Prostate gland (tissue), 2 donors: Measurements from ENCODE around the gene SYT17. TPM values are rescaled to one million over a fixed set of nuclear protein-coding genes. Genes with fewer than 3 reads are reported as not detected.

Experiments
- DNase-seq: peaks from one replicate; pipeline ENCODE4 v3.0.0-alpha.2; 2019; ENCODE audit warnings: low spot score
- H3K27ac ChIP-seq, 2 donors: fragments of 200-600 bp; sonication (generic); 2 replicates each; pipeline ENCODE4 v1.5.1; 2017 to 2019
- H3K27me3 ChIP-seq: fragments of 200-600 bp; sonication (generic); replicated peaks from 2 replicates; pipeline ENCODE4 v1.5.1; 2019; ENCODE audit not compliant: insufficient read depth
- H3K36me3 ChIP-seq, 2 donors: fragments of 200-600 bp; sonication (generic); 1 replicate in 1 of 2; 2 replicates in 1 of 2; pipeline versions ENCODE4 v1.5.1 to v1.8.1; 2017 to 2019
- H3K4me1 ChIP-seq: fragments of 200-600 bp; sonication (generic); replicated peaks from 2 replicates; pipeline ENCODE4 v1.5.1; 2019
- H3K4me3 ChIP-seq, 2 donors: fragments of 200-600 bp; sonication (generic); 2 replicates each; pipeline ENCODE4 v1.5.1; 2017 to 2019
- H3K9me3 ChIP-seq: fragments of 200-600 bp; sonication (generic); 2 replicates; pipeline ENCODE4 v1.5.1; 2017
- CTCF ChIP-seq, 4 experiments: fragments of 200-600 bp in 2 of 4; fragments of 450-650 bp in 2 of 4; sonication (generic) in 2 of 4; IDR thresholded peaks; 1 replicate in 3 of 4; 2 replicates in 1 of 4; pipeline ENCODE4 v1.5.1; 2016 to 2019; ENCODE audit warnings: antibody characterized with exemption in 4 of 4, mild to moderate bottlenecking in 2 of 4, moderate library complexity in 2 of 4
- POLR2A ChIP-seq: fragments of 450-650 bp; IDR thresholded peaks from one replicate; pipeline ENCODE4 v1.6.1; 2016; ENCODE audit warnings: antibody characterized with exemption, mild to moderate bottlenecking
- POLR2AphosphoS5 ChIP-seq: sonication (generic); formaldehyde crosslinking; IDR thresholded peaks from one replicate; pipeline ENCODE4 v1.6.1; 2017; ENCODE audit warnings: antibody characterized with exemption
- WGBS: methylation state at CpG from one replicate; pipeline ENCODE4 v1.1.5; 2018; 5-methylcytosine and 5-hydroxymethylcytosine counted together
- intact Hi-C: fragments of 100-400 bp; cut with DNase I; formaldehyde crosslinking; loops from one replicate; pipeline ENCODE4 v1.14.2; 2022
- total RNA-seq, 2 donors: library from RNA; depleted of rRNA; stranded (reverse); fragments of >200 nt; gene quantifications; one replicate each; pipeline ENCODE4 v1.1.0, GENCODE V29; 2016

The SYT17 gene
- total RNA-seq, 2 donors from 2014 or later = 24.3 to 32.4 TPM

- peak overlapping the region in 1 of 2 donors; percentile 26 for H3K27ac ChIP-seq
- WGBS = 59% methylated on average over 8 of the region's 8 CpGs
- H3K36me3 ChIP-seq = no peaks in the 10 kb centered on the region
- no peak overlapping the region for H3K4me3 ChIP-seq
- peaks cover 15% of the 10 kb centered on the region for H3K4me1 ChIP-seq
- no peaks in the 10 kb centered on the region for H3K27me3 ChIP-seq
- TF ChIP-seq POLR2AphosphoS5 = peak; percentile 82
- no peak for TF ChIP-seq POLR2A
- TF ChIP-seq CTCF (IDR thresholded peaks at IDR 0.05) = no peak
- intact Hi-C loops = no loop called here
- DNase-seq = peak; percentile 77
- H3K9me3 ChIP-seq = no peaks in the 10 kb centered on the region
These were observed 25.0 kb upstream of the SYT17 start for GRCh38 chr16:19142939-19143598.

GRCh38 chr16:19143599-19143956 is 24.5 kb upstream of the SYT17 start:
- Histone ChIP-seq H3K4me3 (no peak overlapping the region), H3K9me3 (no peaks in the 10 kb centered on the region), H3K36me3 (no peaks in the 10 kb centered on the region), H3K4me1 (peaks cover 15% of the 10 kb centered on the region), H3K27me3 (no peaks in the 10 kb centered on the region), H3K27ac (peak overlapping the region in 1 of 2 donors; percentile 26)
- no peak for TF ChIP-seq POLR2A
- no peak for TF ChIP-seq POLR2AphosphoS5
- TF ChIP-seq CTCF (IDR thresholded peaks at IDR 0.05) = no peak
- DNase-seq = no peak
- WGBS = 49% methylated on average over 9 of the region's 9 CpGs
- intact Hi-C loops = no loop called here

GRCh38 chr16:19145010-19145409 is 23.0 kb upstream of the SYT17 start:
- Histone ChIP-seq H3K27ac (no peak overlapping the region), H3K4me3 (no peak overlapping the region), H3K9me3 (no peaks in the 10 kb centered on the region), H3K4me1 (peaks cover 15% of the 10 kb centered on the region), H3K36me3 (no peaks in the 10 kb centered on the region), H3K27me3 (no peaks in the 10 kb centered on the region)
- intact Hi-C loops = no loop called here
- no peak for TF ChIP-seq CTCF (IDR thresholded peaks at IDR 0.05)
- no peak for TF ChIP-seq POLR2AphosphoS5
- no peak for TF ChIP-seq POLR2A
- WGBS = 79% methylated on average over 3 of the region's 3 CpGs
- no peak for DNase-seq

GRCh38 chr16:19147126-19147525 is 20.9 kb upstream of the SYT17 start:
- 34% methylated on average over 4 of the region's 4 CpGs for WGBS
- Histone ChIP-seq H3K36me3 (no peaks in the 10 kb centered on the region), H3K4me1 (peaks cover 10% of the 10 kb centered on the region), H3K4me3 (no peak overlapping the region), H3K27me3 (no peaks in the 10 kb centered on the region), H3K9me3 (no peaks in the 10 kb centered on the region), H3K27ac (no peak overlapping the region)
- TF ChIP-seq POLR2AphosphoS5 (no peak), POLR2A (no peak), CTCF (IDR thresholded peaks at IDR 0.05) (no peak)
- DNase-seq = no peak
- intact Hi-C loops = no loop called here

GRCh38 chr16:19147627-19148026 is 20.4 kb upstream of the SYT17 start:
- 98% methylated on average over 4 of the region's 4 CpGs for WGBS
- Histone ChIP-seq H3K4me1 (peaks cover 10% of the 10 kb centered on the region), H3K36me3 (no peaks in the 10 kb centered on the region), H3K27me3 (no peaks in the 10 kb centered on the region), H3K27ac (no peak overlapping the region), H3K9me3 (no peaks in the 10 kb centered on the region), H3K4me3 (no peak overlapping the region)
- TF ChIP-seq POLR2AphosphoS5 (no peak), CTCF (IDR thresholded peaks at IDR 0.05) (no peak), POLR2A (no peak)
- DNase-seq = no peak
- intact Hi-C loops = no loop called here
